HG02763 (cell line): ENCODE results near the gene HSD17B11.
"Not testable (repeated sequence)": the region's sequence is repeated elsewhere in the genome, so short reads cannot be mapped to it uniquely, and the experiment has no call there.

Source experiments
- ATAC-seq: cut with Tn5 transposase; IDR thresholded peaks from one replicate; pipeline ENCODE4 v1.9.1; 2021; ENCODE audit warnings: mild to moderate bottlenecking, moderate library complexity; ENCODE audit not compliant: unreplicated experiment

HSD17B11 gene

GRCh38 chr4:87360338-87360935 is 30.6 kb downstream of the HSD17B11 start:
- no peak for ATAC-seq

- ATAC-seq: no peak
Observed at GRCh38 chr4:87359258-87359657, 31.7 kb downstream of the HSD17B11 start.

- no peak for ATAC-seq
Observed at GRCh38 chr4:87356832-87357526, 34.0 kb downstream of the HSD17B11 start.

GRCh38 chr4:87354168-87355102 is 36.6 kb downstream of the HSD17B11 start:
- ATAC-seq: no peak

GRCh38 chr4:87353592-87353991 is 37.4 kb downstream of the HSD17B11 start:
- ATAC-seq: peak; percentile 79

GRCh38 chr4:87345139-87345538 is 45.8 kb downstream of the HSD17B11 start:
- ATAC-seq: no peak

- ATAC-seq: no peak
Observed at GRCh38 chr4:87342872-87343271, 48.1 kb downstream of the HSD17B11 start.

GRCh38 chr4:87341954-87342635 is 48.9 kb downstream of the HSD17B11 start:
- not testable (repeated sequence) for ATAC-seq

GRCh38 chr4:87339440-87339839 is 51.5 kb downstream of the HSD17B11 start:
- no peak for ATAC-seq

- ATAC-seq: no peak
Observed at GRCh38 chr4:87337361-87337760, 53.6 kb downstream of the HSD17B11 start.

GRCh38 chr4:87333267-87333666 is 57.7 kb downstream of the HSD17B11 start:
- no peak for ATAC-seq

- no peak for ATAC-seq
Observed at GRCh38 chr4:87330761-87331160, 60.2 kb downstream of the HSD17B11 start.

- ATAC-seq: no peak
Observed at GRCh38 chr4:87327136-87327535, 63.9 kb downstream of the HSD17B11 start.

- ATAC-seq: no peak
Observed at GRCh38 chr4:87326460-87326859, 64.5 kb downstream of the HSD17B11 start.

GRCh38 chr4:87322754-87323153 is 68.2 kb downstream of the HSD17B11 start, which contains the start of gene HSD17B13:
Gene HSD17B13 (minus strand): TSS chr4:87322882. CDS start chr4:87322841, 41 bp downstream.
- no peak for ATAC-seq

GRCh38 chr4:87321888-87322287 is 69.1 kb downstream of the HSD17B11 start:
- no peak for ATAC-seq

- no peak for ATAC-seq
Observed at GRCh38 chr4:87317527-87317926, 73.5 kb downstream of the HSD17B11 start.

- no peak for ATAC-seq
Observed at GRCh38 chr4:87316961-87317360, 74.0 kb downstream of the HSD17B11 start.

GRCh38 chr4:87315000-87315399 is 76.0 kb downstream of the HSD17B11 start:
- not testable (repeated sequence) for ATAC-seq

- no peak for ATAC-seq
Observed at GRCh38 chr4:87313756-87314155, 77.2 kb downstream of the HSD17B11 start.

GRCh38 chr4:87311684-87312083 is 79.3 kb downstream of the HSD17B11 start:
- no peak for ATAC-seq
